Stimulated activated CD8-positive, alpha-beta memory T cell treated with anti-CD3 and anti-CD28 coated beads, Interleukin-4, amount 100 ng/mL, for 48 hours (primary cell): Measurements from ENCODE around the gene RPS18.
A peak's percentile ranks its signal among the peaks of the same experiment; 100 is the strongest.
"Not testable (repeated sequence)": the region's sequence is repeated elsewhere in the genome, so short reads cannot be mapped to it uniquely, and the experiment has no call there.

Source experiments
- DNase-seq: peaks from one replicate; pipeline ENCODE4 v3.0.0-alpha.2; 2020

RPS18 gene

DNA sequence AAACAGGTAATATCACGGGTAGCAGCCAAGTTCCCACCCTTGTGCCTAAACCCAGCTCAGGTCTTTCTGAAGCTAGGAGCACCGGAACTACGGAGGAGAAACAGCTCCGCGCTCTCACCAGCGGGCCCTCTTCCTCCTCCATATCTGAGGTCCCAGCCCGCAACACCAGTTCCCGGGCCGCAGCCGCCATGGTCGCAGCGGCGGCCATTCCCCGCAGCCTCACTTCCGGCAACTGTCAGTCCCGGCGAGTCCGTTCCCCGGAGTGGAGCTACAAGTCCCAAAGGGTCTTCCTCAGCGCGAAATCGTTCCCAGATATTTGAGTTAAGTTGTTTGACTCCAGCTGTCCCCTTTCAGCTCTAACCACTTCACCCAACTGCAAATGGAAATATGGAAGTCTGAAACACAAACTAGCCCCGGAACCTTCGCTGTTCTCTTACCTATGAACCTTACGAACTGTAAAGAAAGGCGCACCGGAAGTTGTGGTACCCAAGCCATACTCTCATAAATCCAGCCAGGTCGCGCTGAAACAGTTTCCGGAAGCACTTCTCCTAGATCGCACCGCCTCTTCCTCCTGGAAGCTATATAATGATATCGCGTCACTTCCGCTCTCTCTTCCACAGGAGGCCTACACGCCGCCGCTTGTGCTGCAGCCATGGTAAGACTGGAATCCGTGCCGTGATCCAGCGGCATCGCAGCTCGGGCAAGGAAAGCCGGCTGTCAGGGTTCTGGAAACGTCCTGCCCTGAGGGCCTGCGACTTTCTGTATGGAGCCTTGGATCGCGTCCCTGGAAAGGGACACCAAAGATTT lies at the start of gene RPS18, which contains the start of gene VPS52:
Gene RPS18 (plus strand): TSS at position 608 of the 807 bp plus-strand sequence. CDS start 45 bp downstream, at position 653.
Gene VPS52 (minus strand): TSS at position 409 of the 807 bp plus-strand sequence. CDS start 201 bp downstream, at position 208.
- peak; percentile 91 for DNase-seq

GRCh38 chr6:33226503-33227120 lies 45.3 kb upstream of the RPS18 start:
- DNase-seq, result not testable (repeated sequence)

DNA sequence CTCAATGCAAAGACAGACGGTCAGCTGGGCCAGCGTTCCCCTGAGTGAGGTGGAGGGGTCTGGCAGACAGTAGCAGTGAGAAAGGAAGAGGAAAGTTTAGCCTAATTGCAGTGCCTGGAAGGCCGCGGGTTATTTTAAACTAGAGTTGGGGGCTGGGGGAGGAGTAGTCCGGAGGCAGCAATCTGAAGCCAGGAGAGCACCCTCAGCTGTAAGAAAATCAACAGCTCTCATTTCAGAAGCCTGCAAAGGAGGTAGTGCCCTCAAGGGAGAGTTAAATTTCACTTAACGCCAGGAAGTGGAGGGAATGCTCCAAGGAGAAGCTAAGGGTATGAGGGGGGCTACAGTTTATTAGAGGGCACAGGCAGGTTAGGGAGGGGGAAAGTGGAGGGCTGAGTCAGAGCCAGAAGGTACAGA lies 36.6 kb upstream of the RPS18 start:
- DNase-seq, result no peak

- no peak for DNase-seq
These were observed 35.5 kb upstream of the RPS18 start for GRCh38 chr6:33236328-33236727.

DNA sequence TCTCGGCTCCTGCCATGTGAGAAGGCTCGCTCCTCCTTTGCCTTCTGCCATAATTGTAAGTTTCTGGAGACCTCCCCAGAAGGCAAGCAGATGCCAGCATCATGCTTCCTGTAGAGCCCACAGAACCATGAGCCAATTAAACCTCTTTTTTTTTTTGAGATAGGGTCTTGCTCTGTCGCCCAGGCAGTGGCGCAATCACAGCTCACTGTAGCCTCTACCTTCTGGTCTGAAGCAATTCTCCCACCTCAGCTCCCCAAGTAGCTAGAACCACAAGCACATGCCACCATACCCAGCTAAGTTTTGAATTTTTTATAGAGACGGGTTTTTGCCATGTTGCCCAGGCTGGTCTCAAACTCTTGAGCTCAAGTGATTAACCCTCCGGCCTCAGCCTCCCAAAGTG lies 35.0 kb upstream of the RPS18 start:
- DNase-seq, result peak; percentile 5

DNA sequence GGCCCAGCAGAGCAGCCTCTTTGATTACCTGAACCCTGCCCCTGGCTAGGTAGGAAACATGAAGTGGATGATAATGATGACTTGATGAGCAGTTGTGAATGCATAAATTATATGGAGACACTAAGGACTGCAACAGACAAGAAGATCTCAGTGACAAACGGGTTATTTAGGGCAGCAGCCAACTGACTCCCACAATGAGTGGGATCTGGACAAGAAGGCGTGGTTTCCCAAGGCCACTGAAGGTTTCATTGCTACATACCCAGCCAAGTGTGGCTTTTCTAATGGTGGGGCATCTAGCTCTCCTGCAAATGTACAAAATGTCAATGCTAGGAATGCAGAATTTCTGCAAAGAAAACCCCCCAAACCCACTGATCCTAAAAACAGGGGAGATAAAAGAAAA lies 34.1 kb upstream of the RPS18 start:
- DNase-seq, result peak; percentile 4

DNA sequence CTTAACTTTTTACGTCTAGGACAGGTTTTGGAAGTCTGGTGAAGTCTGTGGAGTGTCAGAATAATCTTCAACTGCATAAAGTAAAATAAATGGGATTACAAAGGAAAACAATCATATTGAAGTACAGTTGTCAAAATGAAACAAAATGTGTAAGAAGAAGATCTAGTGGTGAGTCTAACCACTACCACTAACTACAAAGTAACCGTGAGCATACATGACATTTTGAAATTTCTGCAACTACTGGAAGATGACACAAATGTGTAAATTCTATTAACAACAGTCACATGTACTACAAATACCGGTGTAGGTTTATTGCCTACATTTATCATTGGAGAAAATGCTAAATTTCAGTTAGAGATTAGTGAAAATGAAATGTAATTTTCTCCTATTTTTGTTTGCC lies 29.9 kb upstream of the RPS18 start:
- DNase-seq, result no peak

DNA sequence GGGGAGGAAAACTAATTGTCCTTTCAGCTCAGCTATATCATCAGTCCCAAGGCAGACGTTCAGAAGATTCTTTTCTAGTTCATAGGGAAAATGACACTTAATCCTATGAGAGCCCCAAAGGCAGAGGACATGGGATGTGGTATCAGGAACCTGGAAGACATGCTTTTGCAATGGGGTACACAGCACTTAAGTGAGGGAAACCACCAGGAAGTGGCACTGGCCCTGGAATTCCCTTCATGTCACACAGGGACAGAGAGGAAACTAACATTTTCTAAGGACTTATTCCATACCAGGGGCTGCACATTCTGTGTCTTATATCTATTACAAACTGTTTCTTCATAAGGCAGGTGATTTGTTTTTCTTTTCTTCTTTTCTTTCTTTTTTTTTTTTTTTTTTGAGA lies 28.4 kb upstream of the RPS18 start:
- no peak for DNase-seq

GRCh38 chr6:33247977-33248642 lies 23.8 kb upstream of the RPS18 start:
- DNase-seq, result peak; percentile 97

- peak; percentile 59 for DNase-seq
These were observed 23.3 kb upstream of the RPS18 start for GRCh38 chr6:33248643-33248931.

GRCh38 chr6:33248932-33249731 lies 22.7 kb upstream of the RPS18 start:
- peak; percentile 96 for DNase-seq

- DNase-seq, result peak; percentile 38
These were observed 21.9 kb upstream of the RPS18 start for GRCh38 chr6:33249732-33250630.

- no peak for DNase-seq
These were observed 21.1 kb upstream of the RPS18 start for GRCh38 chr6:33250731-33251130.

DNA sequence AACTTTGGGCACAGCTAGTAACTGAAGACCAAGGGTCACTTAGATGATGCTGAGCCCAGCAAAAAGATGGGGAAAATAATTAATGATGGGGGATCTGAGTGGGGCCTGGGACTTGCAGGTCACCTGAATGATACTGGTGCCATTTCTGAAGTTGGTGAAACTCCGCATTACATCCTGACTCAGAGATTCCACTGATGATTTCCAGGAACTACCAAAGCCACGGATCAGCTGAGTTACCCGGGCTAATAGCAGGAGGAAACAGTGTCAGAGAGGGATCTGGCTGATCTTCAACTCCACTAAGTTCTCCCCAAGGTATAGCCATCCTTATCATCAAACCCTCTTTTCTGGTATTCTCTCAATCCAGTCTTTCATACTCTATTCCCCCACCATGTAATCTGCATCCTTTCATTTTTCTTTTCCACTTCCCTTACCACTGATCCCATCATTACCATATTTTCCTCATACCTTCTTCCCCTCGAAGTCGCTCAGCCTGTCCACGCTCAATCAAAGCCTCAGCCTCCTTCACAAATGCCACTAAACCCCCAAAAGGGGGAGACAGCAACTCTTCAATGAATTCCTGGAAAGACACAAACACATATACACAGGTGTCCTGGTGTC lies 20.4 kb upstream of the RPS18 start:
- DNase-seq, result peak; percentile 40

- DNase-seq, result no peak
These were observed 19.1 kb upstream of the RPS18 start for GRCh38 chr6:33252759-33253158.

GRCh38 chr6:33254591-33254990 lies 17.3 kb upstream of the RPS18 start:
- no peak for DNase-seq

- DNase-seq, result no peak
These were observed 12.8 kb upstream of the RPS18 start for GRCh38 chr6:33259032-33259431.

DNA sequence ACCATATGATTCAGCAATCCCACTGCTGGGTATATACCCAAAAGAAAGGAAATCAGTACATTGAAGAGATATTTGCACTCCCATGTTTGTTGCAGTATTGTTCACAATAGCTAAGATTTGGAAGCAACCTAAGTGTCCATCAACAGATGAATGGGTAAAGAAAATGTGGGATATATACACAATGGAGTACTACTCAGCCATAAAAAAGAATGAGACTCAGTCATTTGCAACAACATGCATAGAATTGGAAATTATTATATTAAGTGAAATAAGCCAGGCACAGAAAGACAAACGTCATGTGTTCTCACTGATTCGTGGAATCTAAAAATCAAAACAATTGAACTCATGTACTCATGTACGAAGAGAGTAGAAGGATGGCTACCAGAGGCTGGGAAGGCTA lies 9.4 kb upstream of the RPS18 start:
- not testable (repeated sequence) for DNase-seq

- no peak for DNase-seq
These were observed 7.9 kb upstream of the RPS18 start for GRCh38 chr6:33264015-33264414.

DNA sequence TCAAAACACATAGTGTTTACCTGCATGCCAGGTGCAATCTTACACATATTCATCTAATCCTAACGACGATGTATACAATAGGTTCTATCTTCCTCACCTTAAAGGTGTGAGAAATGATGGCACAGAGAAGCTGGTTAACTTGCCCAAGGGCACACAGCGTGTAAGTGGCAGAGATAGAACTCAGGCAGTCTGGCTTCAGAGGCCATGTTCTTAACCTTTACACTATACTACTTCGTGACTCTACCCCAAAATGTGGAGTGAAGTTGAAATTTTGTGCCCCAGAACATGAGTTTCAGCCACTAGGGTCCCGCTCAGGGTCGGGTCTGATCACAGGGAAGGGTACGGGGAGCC lies 783 bp upstream of the RPS18 start:
- DNase-seq, result no peak

DNA sequence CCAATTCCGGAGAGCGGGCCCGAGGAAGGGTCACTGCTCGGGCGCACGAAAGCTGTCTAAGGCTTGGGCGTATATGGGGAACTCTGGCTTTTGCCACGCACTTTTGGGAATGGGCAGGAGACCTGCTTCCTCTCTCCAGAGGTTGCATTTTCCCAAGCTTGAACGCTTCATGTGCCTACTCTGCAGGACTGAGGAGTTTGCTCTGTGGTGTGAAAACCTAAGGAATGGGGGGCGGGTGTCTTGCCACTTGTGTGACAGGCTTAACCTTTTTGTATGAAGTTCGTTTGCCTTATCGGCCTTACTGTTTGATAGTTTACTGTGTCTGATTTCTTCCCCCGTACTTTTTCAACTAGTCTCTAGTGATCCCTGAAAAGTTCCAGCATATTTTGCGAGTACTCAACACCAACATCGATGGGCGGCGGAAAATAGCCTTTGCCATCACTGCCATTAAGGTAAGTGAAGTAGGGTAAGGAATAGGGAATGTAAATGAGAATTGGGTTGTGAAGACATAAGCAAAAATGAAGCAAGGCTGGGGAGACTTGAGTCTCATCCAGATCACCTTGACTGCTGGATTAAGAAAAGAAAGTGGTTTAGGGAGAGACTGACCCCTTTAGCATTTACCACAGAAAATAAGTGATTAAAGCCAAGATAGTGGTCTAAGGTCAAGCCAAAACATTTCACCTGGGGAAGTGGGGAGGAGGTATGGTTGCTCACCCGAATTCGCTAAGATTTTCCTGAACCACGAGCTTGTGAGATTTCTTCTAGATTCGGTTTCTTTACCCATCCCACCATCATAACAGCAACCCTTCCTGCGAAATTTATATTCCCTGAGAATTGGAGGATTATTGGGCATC lies 627 bp downstream of the RPS18 start:
- no peak for DNase-seq
